ENCODE measurements around the gene FLT3LG.

The FLT3LG gene

DNA sequence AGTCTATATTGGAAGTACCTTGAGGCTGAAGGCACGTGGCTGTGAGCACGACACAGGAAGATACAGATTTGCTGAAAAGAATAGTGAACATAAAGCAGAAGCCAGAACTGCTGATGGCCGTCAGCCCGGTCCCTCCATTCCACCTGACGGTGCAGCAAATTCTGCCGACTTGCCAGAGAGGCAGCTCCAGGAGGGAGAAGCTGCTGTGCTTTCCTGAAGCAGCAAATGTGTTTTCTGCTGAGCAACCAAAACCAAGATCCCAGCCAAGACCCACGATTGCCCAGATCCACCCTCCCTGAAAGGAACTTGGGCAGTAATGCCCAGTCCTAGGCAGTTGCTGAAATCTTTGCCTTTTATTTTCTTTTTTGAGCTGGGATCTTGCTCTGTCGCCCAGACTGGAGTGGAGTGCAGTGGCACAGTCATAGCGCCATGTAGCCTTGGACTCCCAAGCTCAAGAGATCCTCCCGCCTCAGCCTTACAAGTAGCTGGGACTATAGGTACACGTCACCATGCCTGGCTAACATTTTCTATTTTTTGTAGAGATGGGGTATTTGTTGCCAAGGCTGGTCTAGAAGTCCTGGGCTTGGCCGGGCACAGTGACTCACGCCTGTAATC is 46.8 kb downstream of the FLT3LG start:
- no peak for FAIRE-seq

DNA sequence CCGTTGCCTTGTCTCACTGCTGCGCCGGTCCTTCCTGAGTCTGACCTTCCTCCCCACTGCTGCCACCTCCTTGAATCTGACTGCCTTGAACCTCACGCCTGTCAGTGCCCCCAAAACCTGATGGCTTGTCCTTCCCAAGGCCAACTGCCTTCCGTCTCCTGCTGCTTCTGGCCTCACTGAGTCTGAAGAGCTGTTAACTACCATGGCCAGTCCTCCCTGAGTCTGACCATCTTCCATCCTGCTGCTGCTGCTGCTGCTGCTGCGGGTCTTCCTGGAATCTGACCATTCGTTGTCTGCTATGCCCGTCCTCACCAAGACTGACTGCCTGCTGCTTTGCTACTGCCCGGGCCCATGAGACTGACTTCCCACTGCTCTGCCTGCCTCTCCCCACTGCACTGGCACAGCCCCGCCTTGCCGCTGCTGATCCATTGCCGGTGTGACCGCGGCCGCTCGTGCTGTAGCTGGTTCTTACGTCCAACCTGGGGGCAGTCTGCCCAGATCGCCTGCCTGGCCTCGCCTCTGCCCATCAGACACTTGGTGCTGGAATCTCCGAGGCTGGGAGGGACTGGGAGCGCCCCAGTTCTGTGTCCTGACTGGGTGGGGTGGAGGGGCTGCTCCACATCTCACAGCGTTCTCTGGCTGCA is 50.9 kb downstream of the FLT3LG start:
- no peak for FAIRE-seq

DNA sequence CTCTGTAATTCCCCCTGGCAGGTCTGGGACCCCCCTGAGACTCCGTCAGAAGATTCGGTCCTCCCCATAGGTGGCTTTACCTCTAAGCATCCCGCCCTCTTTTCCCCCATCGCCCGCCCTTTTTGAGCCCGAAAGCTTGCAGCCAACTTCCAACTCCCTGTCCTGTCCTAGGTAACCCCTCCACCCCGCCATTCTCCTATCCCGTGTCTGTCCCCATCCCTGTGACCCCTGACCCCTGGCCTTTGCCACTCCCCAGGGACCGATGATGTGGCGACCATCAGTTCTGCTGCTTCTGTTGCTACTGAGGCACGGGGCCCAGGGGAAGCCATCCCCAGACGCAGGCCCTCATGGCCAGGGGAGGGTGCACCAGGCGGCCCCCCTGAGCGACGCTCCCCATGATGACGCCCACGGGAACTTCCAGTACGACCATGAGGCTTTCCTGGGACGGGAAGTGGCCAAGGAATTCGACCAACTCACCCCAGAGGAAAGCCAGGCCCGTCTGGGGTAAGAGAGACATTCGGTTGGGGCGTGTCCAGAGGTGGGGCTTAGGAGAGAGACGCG is 54.3 kb downstream of the FLT3LG start:
- FAIRE-seq, result no peak

DNA sequence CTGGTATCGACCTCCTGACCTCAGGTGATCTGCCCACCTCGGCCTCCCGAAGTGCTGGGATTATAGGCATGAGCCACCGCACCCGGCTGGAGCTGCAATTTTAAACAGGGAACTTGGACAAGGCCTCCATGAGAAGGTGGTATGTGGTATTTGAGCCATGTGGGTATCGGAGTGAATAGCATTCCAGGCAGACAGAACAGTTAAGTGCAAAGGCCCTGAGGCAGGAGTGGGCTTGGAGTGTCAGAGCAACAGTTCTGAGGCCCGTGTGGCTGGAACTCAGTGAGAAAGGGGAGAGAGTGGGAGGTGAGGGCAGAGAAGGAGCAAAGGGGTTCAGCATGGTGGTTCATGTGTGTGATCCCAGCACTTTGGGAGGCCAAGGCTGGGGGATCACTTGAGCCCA is 56.7 kb downstream of the FLT3LG start:
- FAIRE-seq, result no peak

DNA sequence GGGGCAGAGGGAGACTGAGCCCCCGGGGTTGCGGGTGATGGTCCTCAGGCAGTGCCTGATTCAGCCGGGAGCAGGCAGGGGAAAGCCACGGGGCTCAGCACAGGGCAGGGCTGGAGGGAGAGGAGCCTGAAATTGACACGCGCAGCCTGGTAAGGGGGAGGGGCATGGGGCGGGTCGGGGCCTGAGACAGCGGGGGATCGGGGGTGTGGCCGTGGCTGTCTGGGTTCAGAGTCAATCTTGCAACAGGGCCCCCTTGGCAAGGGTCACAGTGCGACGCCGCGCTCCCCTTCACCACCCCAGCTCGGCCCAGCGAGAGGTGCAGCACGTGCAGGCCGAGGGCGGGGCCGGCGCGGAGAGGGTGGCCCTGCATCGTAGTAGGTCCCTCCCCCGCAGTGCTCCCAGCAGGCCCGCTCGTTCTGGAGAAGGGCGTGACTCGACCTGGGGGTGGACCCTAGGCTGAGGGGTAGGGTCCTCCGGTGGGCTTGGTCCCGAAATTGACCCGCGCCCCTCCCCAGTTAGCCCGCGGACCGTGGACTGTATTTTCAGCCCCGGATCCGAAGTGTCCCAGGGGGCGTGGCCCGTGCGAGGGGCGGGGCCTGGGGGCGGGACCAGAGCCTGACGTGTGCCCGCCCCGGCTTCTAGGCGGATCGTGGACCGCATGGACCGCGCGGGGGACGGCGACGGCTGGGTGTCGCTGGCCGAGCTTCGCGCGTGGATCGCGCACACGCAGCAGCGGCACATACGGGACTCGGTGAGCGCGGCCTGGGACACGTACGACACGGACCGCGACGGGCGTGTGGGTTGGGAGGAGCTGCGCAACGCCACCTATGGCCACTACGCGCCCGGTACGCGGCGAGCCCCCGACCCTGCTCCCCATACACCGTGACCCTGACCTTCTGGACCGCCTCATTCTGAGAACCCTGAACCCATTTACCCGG is 59.8 kb downstream of the FLT3LG start:
- no peak for FAIRE-seq

DNA sequence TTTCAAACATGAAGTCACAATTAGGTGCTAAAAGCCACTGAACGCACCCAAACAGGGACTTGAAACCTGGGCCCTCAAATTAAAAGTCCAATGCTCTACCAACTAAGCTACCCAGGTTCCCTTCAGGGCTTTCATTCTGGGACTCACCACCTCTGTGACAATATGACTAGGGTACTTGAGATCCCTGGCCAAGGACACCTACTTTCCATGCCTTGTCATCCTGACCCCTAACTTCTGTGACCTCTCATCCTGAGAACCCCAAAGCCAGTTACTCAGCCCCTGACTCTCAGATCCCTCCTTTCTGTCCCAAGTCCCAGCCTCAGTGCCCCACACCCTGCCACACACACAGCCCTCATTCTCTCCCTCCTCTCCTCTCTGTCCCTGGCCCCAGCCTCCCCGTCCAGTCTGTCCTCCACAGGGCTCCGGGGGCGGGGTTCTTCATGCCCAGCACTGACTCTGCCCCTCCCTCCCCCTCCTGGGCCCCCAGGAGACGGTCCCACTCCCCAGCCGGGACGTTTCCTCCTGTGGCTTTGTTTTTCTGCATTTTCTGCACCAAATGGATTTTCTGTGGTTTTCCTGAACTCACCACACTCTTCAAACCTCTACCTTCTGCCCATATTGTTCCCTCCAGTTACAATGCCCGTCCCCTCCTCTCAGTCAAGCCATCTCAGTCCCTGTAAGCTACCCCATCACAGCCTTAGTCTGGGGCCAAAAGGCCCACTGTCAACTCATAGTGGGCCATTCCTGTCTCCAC is 60.8 kb downstream of the FLT3LG start:
- no peak for FAIRE-seq
